HG02938 (cell line): ENCODE results near the gene DCDC1.
A peak's percentile ranks its signal among the peaks of the same experiment; 100 is the strongest.
"Not testable (repeated sequence)": the region's sequence is repeated elsewhere in the genome, so short reads cannot be mapped to it uniquely, and the experiment has no call there.

ENCODE experiments used
- ATAC-seq: cut with Tn5 transposase; IDR thresholded peaks from one replicate; pipeline ENCODE4 v1.9.1; 2021; ENCODE audit warnings: mild to moderate bottlenecking, moderate library complexity; ENCODE audit not compliant: unreplicated experiment

DCDC1 gene

DNA sequence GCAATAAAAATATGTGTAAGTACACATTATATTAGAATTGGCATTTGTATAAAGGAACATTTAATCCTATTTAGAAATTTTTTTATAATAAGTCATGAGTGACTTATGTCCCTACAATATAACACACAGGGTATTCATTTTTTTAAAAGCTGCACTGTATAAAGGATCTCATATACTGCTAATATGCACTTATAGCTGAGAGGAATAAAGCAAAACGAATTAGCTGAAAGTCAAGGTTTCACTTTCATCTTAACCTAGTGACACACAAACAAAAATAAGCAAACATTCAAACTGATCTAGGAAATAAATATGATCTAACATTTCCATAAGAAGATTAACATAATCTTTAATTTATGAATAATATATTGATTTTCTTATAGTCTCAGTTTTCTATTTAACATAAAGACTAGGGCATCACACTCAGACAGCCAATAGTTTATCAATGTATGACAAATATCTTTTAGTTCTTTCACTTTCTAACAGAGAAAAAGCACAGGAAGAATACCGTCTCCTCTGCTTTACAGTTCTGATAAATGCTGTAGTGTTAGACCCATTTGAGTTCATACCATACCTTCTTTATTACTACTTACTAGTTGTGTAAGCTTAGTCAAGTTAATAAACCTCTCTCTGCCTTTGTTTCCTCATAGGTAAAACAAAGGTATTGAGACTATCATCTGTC is 42.9 kb downstream of the DCDC1 start:
- ATAC-seq: peak; percentile 76

DNA sequence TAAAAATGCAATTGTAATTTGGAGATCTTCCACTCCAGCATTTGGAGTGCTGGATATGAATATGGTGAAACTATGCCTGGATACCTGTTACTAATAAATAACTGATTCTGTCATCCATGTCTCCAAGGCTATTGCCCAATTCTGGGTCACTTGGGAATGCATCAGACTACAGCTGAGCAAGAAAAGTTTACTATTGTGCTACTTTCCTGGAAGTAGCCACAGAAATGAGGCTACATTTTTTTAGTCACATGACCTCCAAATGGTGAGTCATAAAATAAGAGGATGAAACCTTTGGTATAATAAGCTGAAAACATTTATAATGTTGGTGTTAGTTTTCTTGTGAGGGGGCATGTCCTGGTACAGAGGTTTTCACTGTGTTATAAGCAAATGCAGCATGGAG is 44.4 kb downstream of the DCDC1 start:
- ATAC-seq: no peak

DNA sequence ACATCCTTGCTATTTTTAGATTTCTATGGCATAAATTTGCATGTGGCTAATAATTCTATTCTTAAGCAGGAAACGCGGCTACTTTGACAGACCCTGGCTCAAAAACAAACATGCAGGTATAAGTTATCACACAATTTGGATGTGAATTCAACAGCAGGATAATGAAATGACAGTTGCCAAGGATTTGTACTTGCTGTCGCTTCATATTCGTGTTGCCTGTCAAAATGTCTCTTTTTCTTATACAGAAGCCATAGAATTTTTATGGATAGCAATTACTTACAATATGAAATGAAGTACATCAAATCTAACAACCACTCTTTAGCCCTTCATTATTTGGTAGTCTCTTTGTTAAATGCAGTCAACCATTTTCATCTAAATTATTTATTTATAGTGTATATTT is 46.4 kb downstream of the DCDC1 start:
- no peak for ATAC-seq

DNA sequence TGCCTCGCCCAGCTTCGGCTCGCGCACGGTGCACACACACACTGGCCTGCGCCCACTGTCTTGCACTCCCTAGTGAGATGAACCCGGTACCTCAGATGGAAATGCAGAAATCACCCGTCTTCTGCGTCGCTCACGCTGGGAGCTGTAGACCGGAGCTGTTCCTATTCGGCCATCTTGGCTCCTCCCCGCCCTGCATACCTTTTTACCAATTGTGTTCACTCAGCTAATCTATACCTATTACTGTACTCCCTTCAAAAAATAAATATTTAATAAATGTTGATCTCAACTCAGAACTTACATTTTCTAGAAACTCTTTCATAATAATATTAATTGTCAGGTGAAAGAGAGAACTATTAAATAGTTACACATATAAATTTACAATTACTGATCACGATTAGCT is 48.0 kb downstream of the DCDC1 start:
- not testable (repeated sequence) for ATAC-seq

DNA sequence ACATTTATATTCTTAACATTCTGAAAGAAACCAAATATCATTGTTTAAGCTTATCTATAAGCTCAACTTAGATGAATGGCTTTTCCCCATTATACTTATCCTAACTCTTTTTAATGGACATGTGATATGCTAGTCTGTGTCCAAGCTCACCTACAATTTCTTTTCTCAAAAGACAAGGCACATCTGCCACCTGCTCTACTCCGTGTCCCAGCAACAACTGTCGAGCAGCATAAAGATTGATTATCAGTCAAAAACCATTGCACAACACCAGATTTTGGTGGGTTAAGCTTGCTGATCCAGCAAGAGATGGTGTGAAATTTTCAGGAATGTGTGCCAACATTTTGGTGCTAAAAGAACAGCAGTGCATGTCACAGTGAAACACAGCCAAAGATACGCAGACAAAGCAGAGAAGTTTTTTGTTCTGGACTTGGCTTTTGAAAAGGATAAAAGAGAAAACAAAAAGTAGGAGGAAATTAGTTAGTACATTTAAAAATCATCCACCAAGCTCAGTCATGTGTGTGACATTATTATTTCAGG is 65.8 kb downstream of the DCDC1 start:
- ATAC-seq: no peak

DNA sequence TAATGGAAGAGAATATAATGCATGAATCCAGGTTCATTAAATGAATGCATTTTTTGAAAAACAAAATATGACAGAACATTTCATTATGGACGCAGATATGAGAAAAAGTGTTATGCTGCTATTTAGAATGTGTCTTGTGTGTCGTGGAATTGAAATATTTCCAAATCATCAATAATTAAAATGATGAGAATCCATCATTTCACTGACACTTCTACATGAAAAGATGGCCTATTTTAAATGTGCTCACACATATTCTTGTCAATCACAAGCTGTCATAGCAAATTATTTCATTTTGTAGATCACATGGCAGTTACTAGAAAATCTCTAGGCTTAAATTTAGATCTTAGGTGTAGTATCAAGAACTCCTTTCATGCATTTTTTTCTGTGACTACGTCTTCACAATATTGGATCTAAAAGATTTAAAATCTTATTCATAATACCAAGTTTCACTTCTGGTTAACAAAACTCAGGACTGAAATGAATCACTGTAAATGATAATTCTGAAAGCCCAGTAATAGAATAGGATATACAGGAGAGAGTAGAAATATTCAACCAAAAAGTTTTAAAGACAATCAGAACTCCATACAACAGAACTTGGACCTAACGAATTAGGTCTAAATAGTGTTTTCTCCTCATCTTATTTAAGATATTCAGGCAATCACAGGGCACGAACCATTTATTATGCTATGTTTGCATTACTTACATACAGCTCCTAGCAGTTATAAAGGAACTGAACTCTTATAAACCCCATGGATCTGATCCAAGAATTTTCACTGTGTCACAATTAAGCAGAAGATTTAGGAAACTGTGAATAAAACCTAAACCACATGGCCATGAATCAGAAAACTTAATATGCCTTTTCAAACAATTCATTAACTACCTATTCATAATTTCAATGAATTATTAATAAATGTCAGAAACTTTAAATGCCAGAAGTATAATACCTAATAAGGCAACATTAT is 67.7 kb downstream of the DCDC1 start:
- ATAC-seq: no peak

DNA sequence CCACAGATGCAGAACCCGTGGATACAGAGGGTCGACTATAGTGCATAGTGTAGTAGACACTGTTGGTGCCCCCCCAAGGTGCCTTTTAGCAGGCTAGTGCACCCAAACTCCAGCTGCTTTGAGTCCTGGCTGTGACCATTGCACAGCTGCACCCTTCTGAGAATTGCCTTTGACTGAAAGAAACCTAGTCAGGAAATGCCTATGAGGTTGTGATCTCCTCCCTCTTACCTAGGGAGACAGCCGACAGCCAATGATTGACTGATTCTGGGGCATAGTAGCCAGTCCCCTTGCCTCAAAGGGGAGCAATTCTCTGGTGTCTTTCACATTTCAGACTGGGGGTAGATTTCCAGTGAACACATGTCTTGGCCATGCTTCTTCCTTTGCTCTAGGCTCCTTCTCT is 74.2 kb downstream of the DCDC1 start:
- ATAC-seq: no peak

DNA sequence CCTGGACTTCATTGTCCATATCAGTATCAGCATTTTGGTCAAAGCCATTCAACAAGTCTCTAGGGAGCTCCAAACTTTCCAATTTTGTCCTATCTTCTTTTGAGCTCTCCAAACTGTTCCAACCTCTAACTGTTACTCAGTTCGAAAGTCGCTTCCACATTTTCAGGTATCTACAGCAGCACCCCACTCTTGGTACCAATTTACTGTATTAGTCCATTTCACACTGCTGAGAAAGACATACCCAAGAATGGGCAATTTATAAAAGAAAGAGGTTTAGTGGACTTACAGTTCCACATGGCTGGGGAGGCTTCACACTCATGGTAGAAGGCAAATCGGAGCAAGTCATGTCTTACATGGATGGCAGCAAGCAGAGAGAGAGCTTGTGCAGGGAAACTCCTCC is 96.0 kb downstream of the DCDC1 start:
- ATAC-seq: not testable (repeated sequence)

DNA sequence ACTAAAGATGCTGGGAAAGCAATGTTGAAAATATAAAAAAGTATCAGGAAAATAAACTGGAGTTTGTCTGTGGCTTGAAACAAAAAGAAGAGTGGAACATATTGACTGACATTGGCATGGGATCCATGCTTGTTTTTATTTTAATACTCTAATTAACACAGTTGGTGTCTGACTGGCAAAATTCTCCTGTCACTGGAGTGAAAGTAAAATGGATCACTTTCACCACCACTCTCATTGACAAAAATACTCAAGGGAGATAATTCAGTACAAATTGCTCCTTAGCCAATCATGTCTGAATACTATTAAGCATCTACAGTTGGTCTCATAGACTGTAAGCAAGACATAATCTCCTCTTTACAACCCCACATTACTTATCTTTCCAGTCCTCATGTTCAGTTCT is 101.8 kb downstream of the DCDC1 start:
- ATAC-seq: no peak

DNA sequence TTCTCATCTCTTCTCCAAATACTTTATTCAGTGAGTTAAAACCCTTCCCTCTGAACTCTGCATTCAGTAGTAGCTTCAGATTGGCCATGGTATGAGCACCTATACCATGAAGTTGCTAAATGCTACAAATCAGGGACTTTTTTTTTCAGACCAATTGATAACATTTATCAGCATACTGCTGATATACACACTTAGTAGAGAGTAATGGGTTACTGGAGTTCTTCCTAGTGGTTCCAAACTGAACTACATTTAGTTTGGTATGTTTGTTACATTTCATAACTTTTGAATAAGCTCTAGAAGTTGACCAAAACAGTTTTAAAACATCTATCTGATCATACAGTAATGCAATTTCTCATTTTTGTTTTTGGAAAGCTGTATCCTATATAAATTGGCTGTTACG is 104.7 kb downstream of the DCDC1 start:
- ATAC-seq: no peak

DNA sequence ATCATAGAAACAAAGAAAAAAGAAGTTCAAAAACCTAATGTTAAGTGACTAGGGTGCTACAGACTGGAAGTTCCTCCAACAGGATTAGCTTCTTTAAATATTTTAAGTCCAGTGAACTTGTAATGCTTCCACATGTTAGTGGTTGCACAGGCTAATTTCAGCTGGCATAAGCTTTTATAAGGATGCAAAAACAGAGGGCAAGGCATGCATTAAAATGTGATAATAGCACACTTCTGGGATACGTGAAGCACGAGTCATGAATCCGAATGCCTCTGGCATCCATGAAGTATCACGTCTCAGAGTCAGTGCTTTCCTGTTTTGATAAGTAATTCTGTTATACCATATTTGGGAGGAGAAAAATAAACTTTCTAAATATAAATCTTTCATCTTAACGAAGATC is 106.8 kb downstream of the DCDC1 start:
- no peak for ATAC-seq

DNA sequence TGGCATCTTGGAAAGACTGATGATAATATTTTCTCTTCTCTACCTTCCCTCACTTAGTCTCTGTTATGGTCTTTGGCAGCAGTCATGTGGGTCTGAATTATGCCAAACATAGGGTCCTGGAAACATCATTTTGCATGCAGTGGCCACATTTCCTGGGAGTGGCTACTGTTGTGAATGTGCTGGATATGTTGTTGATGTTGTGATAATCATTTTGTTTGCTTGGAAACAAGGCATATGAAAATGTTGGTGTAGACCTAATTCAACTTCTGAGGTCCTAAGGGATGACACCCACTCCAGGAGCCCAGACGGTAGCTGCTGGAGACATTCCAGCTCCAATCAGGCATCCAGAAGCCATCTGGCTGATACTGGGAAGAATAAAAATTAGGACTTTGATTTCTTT is 109.7 kb downstream of the DCDC1 start:
- ATAC-seq: no peak

DNA sequence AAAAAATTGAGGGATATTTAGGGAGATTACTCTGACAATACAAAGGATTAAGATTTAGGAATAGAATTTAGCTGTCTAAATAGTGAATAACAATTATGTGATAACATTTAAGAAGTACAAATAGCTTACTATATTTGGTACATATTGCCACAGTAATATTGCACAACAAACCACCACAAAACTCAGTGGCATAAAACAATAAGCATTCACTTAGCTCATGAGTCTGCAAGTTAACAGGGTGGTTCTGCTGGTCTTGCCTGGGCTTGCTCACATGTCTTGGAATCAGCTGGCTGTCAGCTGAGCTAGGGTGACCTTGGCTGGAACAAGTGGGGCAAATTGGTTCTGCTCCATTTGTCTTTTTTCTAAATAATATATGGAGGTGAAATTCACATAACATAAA is 115.1 kb downstream of the DCDC1 start:
- ATAC-seq: no peak

DNA sequence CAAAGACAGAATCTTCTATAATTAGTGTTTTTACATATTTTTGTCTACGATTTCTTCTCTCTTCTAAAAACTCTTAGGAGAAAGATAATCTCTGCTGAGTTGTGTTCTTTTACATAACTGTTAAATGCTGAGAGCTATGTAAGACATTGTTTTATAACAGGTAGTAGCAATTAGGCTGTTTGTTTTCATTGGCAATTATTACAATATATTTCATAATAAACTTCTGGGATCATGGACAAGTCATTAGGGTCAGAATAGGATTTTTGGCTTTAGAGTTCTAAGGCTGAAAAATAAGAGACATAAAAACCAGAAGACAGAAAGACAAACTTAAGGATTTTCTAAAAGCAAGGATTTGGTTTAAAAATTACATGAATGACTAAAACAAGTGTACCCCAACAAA is 120.8 kb downstream of the DCDC1 start:
- ATAC-seq: no peak

DNA sequence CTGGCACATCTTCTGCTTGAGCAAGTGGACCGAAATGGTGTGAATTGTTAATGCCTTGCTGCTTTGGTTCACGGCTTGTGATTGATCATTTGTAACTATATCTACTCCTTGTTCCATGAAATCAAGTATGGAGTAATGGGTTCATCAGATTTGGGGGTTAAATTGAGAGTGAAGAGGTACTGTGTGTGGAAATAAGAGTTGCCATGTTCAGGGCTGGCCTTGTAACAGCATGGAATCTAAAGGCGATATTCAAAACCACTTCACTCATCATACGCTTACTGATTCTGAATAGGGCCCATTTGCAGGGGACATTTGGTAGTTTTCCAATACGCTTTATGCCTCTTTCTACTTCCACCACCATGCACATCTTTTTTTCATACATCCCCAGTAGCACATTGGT is 122.2 kb downstream of the DCDC1 start:
- no peak for ATAC-seq

DNA sequence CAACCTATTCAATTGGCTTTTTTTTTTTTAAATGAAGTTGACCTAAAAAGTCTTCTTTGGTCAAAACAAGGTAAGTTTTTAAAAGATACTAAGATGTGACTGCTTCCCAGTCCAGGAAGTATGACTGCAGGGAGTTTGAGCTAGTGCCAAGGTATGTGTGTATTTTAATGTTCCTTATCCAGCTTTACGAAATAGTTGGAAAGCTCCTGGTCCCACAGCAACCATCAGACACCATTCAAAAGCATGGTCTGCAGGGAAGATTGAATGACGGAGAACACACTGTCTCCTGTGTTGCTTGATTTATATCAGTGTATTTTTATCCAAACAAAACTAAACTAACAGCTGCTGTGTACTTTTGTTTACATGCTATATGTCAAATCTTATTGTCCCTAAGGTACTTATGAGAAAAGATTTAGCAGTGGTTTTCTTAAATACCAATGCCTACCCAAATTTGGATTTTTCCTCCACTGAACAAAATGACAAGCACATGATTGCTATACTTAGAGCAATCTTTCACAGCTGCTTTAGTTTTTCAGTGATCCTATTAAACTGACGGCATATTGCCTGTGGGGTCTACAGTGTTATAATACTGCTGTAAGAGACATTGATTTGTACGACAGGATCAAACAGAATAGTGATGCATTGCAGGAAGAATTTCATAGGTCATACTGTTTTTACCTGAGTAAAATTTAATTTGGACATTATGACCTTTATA is 122.9 kb downstream of the DCDC1 start:
- ATAC-seq: no peak

DNA sequence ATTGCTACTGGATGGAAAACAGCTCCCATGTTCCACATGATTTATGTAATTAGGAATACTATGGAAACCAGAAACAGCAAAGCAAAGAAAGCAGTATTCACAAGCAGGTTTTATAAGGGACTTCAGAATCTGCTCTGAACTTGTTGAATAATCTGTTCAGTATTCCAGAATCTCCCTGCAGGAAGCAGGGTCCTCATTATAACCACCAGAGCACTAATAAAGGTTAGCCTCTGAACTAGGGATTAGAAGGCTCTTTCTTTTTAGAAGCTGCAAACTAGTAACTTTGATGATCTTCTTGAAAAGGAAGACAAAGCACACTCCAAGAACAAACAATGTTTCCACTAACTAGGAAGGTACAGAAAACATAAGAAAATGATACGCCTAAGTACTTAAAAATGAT is 125.8 kb downstream of the DCDC1 start:
- no peak for ATAC-seq

DNA sequence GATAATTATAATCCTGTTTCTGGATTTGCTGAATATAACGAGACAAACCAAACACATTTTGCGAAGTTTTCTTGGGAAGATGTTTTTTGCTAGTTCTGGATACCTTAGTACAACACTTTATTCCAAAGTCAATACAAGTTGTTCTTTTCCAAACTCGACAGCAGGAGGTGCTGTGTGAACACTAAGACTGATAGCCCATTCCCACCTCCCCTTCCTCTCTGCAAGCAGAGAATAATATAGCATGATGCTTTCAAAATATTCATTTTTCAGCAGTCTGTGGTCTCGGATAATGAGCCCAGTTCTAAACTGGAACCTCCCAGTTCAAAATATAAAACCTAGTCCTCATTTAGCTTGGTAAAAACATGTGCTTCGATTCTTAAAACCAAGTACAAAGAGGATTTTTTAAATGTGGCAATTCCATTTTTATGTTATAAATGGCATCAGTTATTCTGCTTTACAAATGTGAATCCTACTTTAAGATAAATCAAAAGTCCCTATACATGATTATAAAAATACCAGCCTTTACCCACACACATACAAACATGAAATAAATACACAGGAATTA is 129.1 kb downstream of the DCDC1 start:
- no peak for ATAC-seq

DNA sequence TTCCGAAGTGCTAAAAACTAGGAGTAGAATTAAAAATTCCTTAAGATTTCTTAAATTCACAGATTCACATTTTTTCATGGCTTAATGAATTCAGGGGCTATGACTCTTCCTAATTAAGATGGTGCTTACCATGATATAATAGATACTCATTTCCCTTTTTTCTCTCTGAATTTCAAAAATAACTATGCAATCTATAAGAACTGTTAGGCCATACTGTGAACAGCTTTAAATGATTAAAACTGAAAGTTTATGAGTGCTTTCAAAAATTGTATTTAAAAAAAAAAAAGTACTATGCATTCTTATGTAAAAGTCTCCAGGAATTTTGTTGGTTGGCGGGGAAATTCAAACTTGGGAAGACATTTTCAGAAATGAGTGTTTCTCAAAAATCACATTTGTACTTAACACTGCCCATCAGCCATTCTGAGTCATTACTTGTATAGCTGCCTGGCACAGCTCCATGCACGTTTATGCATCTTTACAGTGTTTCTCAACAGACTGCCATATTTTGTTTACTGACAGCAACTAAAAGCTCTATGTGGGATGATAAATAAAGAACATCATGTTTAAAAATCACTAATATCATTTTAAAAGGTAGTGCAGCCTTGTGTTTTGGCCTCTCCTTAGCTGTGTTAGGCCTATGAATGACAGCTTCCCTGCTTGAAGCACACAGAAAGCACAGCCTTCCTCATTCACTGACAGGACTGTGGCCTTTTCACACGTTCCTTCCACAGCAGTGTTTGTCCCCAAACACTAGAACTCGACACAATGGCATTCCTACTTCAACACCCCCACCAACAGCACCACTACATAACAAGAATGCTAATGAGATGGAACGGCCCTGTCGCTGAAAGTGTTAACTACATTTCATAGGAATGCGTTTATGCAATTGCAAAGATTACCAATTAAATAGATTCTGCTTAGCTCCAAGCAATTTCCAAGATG is 131.4 kb downstream of the DCDC1 start:
- ATAC-seq: no peak

DNA sequence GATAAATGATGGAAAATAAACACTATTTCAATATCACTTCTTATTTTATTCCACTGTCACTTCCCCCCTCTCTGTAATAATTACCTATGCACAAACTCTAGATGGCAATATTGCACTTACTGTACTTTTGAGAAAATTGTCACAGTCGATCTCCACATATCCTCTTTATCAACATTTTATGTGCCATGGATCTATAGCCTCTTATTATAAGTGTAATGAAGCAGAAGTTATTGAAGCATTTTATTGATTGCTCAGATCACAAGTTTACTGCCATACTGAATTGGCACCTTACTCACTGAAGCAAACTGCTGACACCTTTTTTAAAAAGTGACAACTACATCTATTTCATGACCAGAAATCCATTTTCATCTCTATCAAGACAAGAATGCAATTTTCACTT is 133.4 kb downstream of the DCDC1 start:
- ATAC-seq: no peak
